ENCODE measurements around the gene RNF223.

DNA sequence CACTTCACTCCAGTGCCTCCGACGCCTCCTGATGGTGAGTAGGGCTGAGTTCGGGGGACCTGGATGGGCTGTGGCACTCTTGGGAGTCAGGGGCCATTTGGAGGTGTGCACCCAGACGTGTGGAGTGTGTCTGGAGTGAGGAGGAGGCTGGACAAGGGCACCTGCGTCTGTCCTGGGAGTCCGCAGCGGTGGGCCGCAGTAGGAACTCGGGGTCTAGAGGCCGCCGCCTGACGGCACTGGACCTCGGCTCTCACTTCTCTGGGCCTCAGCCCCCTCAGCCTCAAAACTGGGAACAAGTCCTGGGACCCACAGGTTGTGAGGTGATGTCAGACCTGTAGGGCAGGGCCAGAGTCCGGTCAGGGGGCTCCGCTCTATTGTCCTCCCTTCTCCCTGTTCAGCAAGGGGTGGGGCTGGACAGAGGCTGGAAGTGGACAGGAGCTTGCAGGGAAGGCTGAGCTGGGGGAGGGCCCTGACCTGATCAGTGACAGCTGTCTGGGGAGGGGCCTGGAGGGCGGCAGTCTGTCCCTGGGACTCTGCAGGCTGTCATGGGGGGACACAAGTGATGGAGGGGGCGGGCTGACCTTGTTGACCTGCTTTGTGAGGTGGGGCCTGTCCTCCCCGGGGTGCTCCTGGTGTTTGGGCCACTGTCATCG lies 38.7 kb downstream of the RNF223 start:
- TF ChIP-seq, protein P1, sequence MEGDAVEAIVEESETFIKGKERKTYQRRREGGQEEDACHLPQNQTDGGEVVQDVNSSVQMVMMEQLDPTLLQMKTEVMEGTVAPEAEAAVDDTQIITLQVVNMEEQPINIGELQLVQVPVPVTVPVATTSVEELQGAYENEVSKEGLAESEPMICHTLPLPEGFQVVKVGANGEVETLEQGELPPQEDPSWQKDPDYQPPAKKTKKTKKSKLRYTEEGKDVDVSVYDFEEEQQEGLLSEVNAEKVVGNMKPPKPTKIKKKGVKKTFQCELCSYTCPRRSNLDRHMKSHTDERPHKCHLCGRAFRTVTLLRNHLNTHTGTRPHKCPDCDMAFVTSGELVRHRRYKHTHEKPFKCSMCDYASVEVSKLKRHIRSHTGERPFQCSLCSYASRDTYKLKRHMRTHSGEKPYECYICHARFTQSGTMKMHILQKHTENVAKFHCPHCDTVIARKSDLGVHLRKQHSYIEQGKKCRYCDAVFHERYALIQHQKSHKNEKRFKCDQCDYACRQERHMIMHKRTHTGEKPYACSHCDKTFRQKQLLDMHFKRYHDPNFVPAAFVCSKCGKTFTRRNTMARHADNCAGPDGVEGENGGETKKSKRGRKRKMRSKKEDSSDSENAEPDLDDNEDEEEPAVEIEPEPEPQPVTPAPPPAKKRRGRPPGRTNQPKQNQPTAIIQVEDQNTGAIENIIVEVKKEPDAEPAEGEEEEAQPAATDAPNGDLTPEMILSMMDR (IDR thresholded peaks at IDR 0.05; ENCODE audit: low read depth, low read length): no peak
- no peak for TF ChIP-seq EZH2phosphoT487 (IDR thresholded peaks at IDR 0.05; ENCODE audit: low read depth)

Measured in OCI-LY3 (cell line).